Measurements from ENCODE around the gene HEXB.
A peak's percentile ranks its signal among the peaks of the same experiment; 100 is the strongest.

HEXB gene

GRCh38 chr5:74684900-74685851 lies at the start of gene HEXB:
Gene HEXB, plus strand, starts transcription at chr5:74685233. Its CDS starts 28 bp downstream, at chr5:74685261.
- DNase-seq (ENCODE audit: low read depth) = no peak

DNA sequence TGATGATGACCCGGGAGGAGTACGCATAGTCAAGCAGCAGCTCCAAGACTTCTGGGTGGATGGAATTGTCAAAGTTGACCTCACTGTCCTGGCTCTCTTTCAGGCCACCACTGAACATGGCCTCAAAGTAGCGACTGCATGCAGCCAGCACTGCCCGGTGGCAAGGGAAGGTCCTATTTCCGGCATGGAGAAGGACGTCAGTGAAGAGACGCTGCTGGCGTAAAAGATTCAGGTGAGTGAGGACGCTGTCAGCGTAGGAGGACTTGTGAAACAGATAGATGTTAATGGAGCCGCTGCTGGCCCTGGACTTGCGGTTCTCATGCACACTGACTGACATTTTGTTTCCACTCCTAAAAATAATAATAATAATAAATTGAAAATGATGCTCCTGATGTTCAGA lies 48.9 kb upstream of the HEXB start:
- no peak for DNase-seq (ENCODE audit: low read depth)

DNA sequence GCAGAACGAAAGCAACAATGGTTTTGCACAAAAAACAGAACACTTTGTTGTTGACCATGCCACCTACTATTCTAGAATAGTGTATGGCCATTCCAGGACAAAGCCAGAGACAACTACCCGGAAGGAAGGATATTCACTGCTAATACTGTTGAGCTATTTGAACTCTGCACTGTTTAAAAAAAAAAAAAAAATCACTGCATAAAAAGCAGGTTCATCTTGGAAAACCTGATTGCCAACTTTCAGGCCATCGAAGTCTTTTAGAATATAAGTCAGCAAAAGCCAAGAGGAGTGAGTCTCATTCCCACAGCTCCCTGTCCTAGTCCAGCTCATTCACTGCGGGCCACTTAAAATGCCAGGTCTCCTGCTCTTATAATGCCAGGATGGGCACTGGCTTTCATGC lies 48.5 kb upstream of the HEXB start:
- no peak for DNase-seq (ENCODE audit: low read depth)

- no peak for DNase-seq (ENCODE audit: low read depth)
These were observed 46.5 kb upstream of the HEXB start for GRCh38 chr5:74638544-74638969.

- no peak for DNase-seq (ENCODE audit: low read depth)
These were observed 45.8 kb upstream of the HEXB start for GRCh38 chr5:74638970-74639806.

GRCh38 chr5:74639807-74640449 lies 45.1 kb upstream of the HEXB start:
- no peak for DNase-seq (ENCODE audit: low read depth)

GRCh38 chr5:74640450-74640953 lies 44.5 kb upstream of the HEXB start, which contains the start of gene ENC1:
Gene ENC1, minus strand, starts transcription at chr5:74640728. Its CDS starts 4,243 bp downstream, at chr5:74636485.
- DNase-seq (ENCODE audit: low read depth) = peak; percentile 65

DNA sequence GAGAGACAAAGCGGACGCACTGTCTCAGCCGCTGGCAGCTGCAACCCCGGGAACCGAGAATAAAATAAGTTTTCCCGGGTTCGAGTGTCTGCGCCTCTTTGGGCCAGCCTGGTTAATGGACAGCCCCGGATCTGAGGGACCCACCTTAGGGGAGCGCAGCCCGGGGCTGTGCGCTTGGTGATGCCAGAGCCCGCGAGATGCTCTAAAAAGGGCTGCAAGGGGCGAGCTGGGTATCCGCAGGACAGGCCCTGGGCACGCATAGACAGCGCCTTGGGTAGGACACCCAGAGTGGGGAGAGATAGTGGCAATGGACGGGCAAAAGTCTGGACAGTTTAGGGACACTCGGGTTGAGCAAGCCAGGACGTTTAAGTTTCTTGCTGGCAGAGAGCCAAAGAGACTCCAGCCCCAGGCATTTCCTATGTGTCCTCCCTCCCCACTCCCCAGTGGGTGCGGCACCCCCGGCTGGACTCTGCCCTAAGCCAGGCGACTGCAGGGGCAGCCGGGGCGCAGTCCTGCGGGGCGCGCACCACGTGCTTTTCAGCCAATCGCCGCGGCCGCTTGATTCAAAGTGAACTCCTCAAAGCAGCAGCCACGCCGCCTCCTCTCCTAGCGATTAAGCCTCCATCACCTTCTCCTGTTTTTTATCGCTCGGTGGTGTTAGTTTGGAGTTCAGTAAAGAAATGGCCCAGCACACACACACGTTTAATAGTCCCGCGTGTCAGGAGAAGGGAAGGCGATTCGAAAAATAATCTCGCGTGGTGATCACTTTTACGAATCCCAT lies 43.9 kb upstream of the HEXB start:
- DNase-seq (ENCODE audit: low read depth) = no peak

DNA sequence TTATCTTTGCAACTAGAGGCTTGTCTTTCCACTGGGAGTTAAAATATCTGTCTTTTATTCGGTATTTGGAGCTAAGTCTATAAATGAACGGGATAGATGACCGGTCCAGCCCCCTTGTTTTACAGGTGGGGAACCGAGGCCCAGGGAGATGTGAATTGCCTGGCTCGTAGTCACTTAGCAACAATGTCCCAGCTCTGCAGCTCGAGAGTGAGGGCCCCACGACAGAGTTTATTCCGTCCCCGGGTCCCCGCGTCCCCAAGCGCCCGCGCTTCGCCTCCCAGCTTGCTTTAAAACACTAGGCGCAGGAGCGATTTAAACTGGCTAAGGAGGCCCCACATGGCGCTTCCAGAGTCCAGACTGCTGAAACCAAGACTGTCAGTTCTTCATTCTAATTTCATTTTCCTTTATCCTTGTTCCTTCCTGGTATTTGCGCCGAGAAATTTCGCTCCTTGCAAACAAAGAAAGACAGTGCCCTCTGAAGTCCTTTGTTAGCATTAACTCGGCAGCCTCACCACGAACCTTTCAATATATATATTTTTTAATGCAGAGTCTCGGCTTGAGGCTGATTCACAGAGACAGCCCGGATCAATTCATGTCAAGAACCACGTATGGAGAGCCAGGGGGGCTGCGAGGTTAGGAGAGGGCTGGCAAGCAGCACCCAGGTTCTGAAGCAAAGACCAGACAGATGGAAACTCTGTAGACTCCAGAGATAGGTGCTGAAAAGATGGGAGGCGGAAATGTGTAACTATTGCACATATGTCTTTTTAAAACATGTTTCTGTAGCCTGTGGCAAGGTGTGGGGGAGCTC lies 43.1 kb upstream of the HEXB start:
- DNase-seq (ENCODE audit: low read depth) = peak; percentile 63

- no peak for DNase-seq (ENCODE audit: low read depth)
These were observed 42.5 kb upstream of the HEXB start for GRCh38 chr5:74642543-74642863.

GRCh38 chr5:74643111-74643562 lies 41.9 kb upstream of the HEXB start:
- peak; percentile 98 for DNase-seq (ENCODE audit: low read depth)

DNA sequence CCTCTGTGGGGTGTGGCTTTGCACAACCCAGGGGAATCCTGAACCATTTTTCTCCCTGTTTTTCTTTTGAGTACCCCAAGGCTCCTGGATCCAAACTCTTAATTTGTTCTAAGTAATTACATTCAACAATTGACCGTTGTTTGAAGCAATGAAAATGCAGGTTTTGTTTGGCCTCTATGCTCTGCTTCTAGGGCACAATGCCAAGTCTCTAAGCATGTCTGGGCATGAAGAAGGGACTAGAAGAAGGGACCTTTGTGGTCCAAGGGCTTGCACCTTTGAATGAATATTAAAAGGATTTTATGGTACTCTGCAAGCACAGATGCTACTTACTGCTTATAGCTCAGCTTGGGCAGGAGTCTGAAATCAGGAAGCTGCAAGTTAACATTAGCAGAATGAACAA lies 37.9 kb upstream of the HEXB start:
- DNase-seq (ENCODE audit: low read depth) = no peak

DNA sequence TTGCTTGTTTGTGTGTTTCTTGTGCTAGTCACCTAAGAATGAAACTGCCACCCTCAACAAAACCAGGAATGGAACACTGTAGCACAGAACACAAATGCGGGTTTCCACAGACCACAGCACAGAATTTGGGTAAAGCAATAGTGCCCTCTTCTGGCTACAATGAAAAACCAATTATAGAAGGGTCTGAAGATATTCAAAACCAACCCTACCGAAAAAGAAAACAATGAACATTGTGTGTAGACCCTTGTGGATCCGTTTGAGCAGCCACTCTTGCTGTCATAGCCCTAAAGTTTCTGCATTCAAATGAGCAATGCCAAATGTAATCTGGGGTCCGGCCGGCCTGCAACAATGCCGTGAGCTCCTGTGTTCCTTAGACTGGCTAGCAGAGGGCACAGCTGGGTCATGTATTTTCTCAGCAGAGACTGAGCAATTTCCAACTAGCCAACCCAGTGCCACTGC lies 36.2 kb upstream of the HEXB start:
- DNase-seq (ENCODE audit: low read depth) = no peak

DNA sequence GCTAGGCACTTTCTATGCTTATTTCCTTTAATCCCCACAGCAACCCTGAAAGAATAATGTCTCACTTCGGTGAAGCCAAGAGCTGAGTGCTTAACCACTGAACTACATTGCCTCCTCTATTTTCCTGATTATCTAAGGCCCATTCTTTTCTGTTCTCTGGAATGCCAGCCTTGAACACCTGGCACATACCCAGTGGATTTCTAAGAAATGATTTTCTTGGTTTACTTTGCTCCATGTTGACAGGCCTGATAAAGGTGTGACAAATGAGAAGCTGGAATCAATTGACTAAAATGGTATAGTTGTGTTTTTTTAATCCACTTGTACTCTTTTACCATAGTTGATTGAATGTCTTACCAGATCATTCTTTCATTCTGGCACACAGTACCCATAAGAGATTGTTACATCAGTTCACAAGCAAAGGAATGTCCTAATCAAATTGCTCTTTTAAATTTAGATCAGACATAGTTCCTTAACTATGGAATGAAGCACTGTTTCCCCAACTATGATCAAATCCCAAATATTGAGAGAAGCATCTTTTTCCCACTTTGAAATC lies 35.5 kb upstream of the HEXB start:
- DNase-seq (ENCODE audit: low read depth) = no peak

GRCh38 chr5:74651710-74652109 lies 33.3 kb upstream of the HEXB start:
- no peak for DNase-seq (ENCODE audit: low read depth)

GRCh38 chr5:74652576-74652975 lies 32.5 kb upstream of the HEXB start:
- DNase-seq (ENCODE audit: low read depth) = no peak

GRCh38 chr5:74653991-74654390 lies 31.0 kb upstream of the HEXB start:
- DNase-seq (ENCODE audit: low read depth) = no peak

DNA sequence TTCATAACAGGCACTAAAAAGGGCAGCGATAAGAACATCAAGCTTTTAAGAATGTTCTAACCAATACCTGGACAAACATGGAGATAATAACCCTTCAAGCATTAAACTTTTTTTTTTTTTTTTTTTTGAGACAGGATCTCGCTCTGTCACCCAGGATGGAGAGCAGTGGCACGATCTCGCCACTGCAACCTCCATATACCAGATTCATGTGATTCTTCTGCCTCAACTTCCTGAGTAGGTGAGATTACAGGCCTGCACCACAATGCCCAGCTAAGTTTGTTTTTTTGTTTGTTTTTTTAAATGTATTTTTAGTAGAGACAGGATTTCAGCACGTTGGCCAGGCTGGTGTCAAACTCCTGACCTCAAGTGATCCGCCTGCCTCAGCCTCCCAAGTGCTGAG lies 29.8 kb upstream of the HEXB start:
- DNase-seq (ENCODE audit: low read depth) = no peak

DNA sequence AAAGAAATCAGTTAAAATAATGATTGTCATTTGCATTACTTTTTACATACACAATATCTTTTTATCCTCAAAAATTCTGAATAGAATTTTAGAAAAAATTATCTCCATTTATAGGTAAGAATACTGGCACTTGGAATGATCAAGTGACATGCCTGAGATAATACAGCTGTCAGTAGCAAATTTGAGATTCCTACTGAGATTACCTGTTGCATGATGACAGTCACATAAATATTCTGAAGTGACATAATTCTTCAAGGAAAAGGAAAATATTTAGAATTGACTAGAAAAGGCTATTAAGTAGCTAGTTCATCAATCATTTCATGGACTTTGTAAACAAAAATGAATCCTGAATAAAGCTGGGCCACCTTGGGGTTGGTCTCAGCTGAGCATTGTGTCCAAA lies 29.3 kb upstream of the HEXB start:
- DNase-seq (ENCODE audit: low read depth) = no peak

DNA sequence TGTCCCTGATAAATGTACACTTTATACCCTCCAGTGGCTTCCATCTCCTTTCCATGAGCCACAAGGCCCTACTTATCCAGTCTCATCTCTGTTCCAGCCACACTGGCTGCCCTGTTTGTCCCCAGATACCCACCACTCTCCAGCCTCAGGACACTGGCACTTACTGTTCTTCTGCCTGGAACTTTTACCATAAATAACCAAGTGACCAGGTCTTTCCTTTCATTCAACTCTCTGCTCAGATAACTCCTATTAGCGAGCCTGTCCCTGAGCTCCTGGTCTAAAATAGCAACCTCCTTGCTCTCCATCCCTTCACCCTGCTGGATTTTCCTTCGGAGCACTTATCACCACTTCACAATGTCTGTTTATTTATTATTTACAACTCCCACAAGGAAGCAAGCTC lies 27.9 kb upstream of the HEXB start:
- no peak for DNase-seq (ENCODE audit: low read depth)
